ENCODE measurements around the gene ZBTB48. TPM values are rescaled to one million over a fixed set of nuclear protein-coding genes. Genes with fewer than 3 reads are reported as not detected.
A peak's percentile ranks its signal among the peaks of the same experiment; 100 is the strongest.

Gene ZBTB48
- total RNA-seq, 1 donor from 2014 or later = 18.3 TPM

GRCh38 chr1:6622396-6623152 lies 42.8 kb downstream of the ZBTB48 start:
- H3K4me3 ChIP-seq = no peak overlapping the region
- no peak overlapping the region for H2AFZ ChIP-seq (replicated peaks)
- peaks cover 80% of the 10 kb centered on the region for H3K79me2 ChIP-seq (ENCODE audit: low read depth)
- H3K36me3 ChIP-seq = no peaks in the 10 kb centered on the region
- Mint-ChIP-seq H3K36me3 (peaks cover 31% of the 10 kb centered on the region), H3K4me3 (peak overlapping the region; percentile 6), H3K27ac (no peak overlapping the region), H3K27me3 (ENCODE audit: insufficient read depth, low read depth) (no peaks in the 10 kb centered on the region), H3K4me1 (peaks cover 16% of the 10 kb centered on the region), H3K9me3 (no peaks in the 10 kb centered on the region)
- DNase-seq (ENCODE audit: low spot score) = no peak
- H3K27ac ChIP-seq = peak overlapping the region; percentile 59
- no peaks in the 10 kb centered on the region for H3K27me3 ChIP-seq
- peaks cover 83% of the 10 kb centered on the region for H4K20me1 ChIP-seq (ENCODE audit: low read depth)
- TF ChIP-seq CTCF (IDR thresholded peaks at IDR 0.05) (no peak), EZH2 (IDR thresholded peaks at IDR 0.05) (no peak), EZH2phosphoT487 (IDR thresholded peaks at IDR 0.05) (no peak)
- H3K4me1 ChIP-seq = peaks cover 8% of the 10 kb centered on the region
- H3F3A ChIP-seq (ENCODE audit: low read depth) = peaks cover 27% of the 10 kb centered on the region
- H3K4me2 ChIP-seq = no peak overlapping the region
- H3K9ac ChIP-seq = no peak overlapping the region
- H3K9me3 ChIP-seq (ENCODE audit: low read depth) = no peaks in the 10 kb centered on the region

GRCh38 chr1:6623269-6623965 lies 43.6 kb downstream of the ZBTB48 start:
- Histone ChIP-seq H3K9ac (no peak overlapping the region), H2AFZ (replicated peaks) (no peak overlapping the region), H3K4me1 (peaks cover 8% of the 10 kb centered on the region), H3K4me2 (no peak overlapping the region), H3K4me3 (no peak overlapping the region), H3K9me3 (ENCODE audit: low read depth) (no peaks in the 10 kb centered on the region), H3K27me3 (no peaks in the 10 kb centered on the region), H4K20me1 (ENCODE audit: low read depth) (peaks cover 75% of the 10 kb centered on the region), H3K79me2 (ENCODE audit: low read depth) (peaks cover 74% of the 10 kb centered on the region), H3K27ac (peak overlapping the region; percentile 66), H3F3A (ENCODE audit: low read depth) (peaks cover 27% of the 10 kb centered on the region), H3K36me3 (no peaks in the 10 kb centered on the region)
- H3K4me1 Mint-ChIP-seq = peaks cover 16% of the 10 kb centered on the region
- no peak for DNase-seq (ENCODE audit: low spot score)
- H3K9me3 Mint-ChIP-seq = no peaks in the 10 kb centered on the region
- H3K4me3 Mint-ChIP-seq = no peak overlapping the region
- H3K27ac Mint-ChIP-seq = no peak overlapping the region
- TF ChIP-seq CTCF (IDR thresholded peaks at IDR 0.05) (no peak), EZH2phosphoT487 (IDR thresholded peaks at IDR 0.05) (no peak), EZH2 (IDR thresholded peaks at IDR 0.05) (no peak)
- H3K36me3 Mint-ChIP-seq = peaks cover 32% of the 10 kb centered on the region
- H3K27me3 Mint-ChIP-seq (ENCODE audit: insufficient read depth, low read depth) = no peaks in the 10 kb centered on the region

- H3F3A ChIP-seq (ENCODE audit: low read depth) = peaks cover 27% of the 10 kb centered on the region
- Mint-ChIP-seq H3K9me3 (no peaks in the 10 kb centered on the region), H3K4me1 (peaks cover 16% of the 10 kb centered on the region), H3K27me3 (ENCODE audit: insufficient read depth, low read depth) (no peaks in the 10 kb centered on the region), H3K36me3 (peaks cover 29% of the 10 kb centered on the region), H3K27ac (peak within 1 kb of the TSS; percentile 91), H3K4me3 (peak within 1 kb of the TSS; percentile 95)
- H2AFZ ChIP-seq (replicated peaks) = no peak within 1 kb of the TSS
- peaks cover 59% of the 10 kb centered on the region for H4K20me1 ChIP-seq (ENCODE audit: low read depth)
- H3K9ac ChIP-seq = peak within 1 kb of the TSS; percentile 74
- peaks cover 59% of the 10 kb centered on the region for H3K79me2 ChIP-seq (ENCODE audit: low read depth)
- H3K9me3 ChIP-seq (ENCODE audit: low read depth) = no peaks in the 10 kb centered on the region
- peaks cover 8% of the 10 kb centered on the region for H3K4me1 ChIP-seq
- peak within 1 kb of the TSS; percentile 66 for H3K27ac ChIP-seq
- peak within 1 kb of the TSS; percentile 64 for H3K4me3 ChIP-seq
- H3K4me2 ChIP-seq = peak within 1 kb of the TSS; percentile 91
- no peaks in the 10 kb centered on the region for H3K27me3 ChIP-seq
- peak; percentile 94 for DNase-seq (ENCODE audit: low spot score)
- TF ChIP-seq CTCF (IDR thresholded peaks at IDR 0.05) (peak; percentile 41), EZH2phosphoT487 (IDR thresholded peaks at IDR 0.05) (no peak), EZH2 (IDR thresholded peaks at IDR 0.05) (no peak)
- H3K36me3 ChIP-seq = no peaks in the 10 kb centered on the region
Observed at GRCh38 chr1:6624710-6625583, 45.2 kb downstream of the ZBTB48 start, which contains the start of gene THAP3. THAP3 (plus strand) TSS chr1:6624868; CDS start chr1:6625219, 351 bp downstream.

Data from neural progenitor cell (in vitro differentiated cells).